Caco-2 (cell line): ENCODE measurements around the gene HP. TPM values are rescaled to one million over a fixed set of nuclear protein-coding genes. Genes with fewer than 3 reads are reported as not detected.

Source experiments
- BruUV-seq: library from RNA; stranded (reverse); fragments of 400-500 nt; replicated peaks from 2 replicates; lab custom pipeline; 2021; lab: Mats Ljungman, UMichigan
- CTCF ChIA-PET: fragments of 300-600 bp; sonication (Branson Sonifier 250); formaldehyde crosslinking; loops from one replicate; lab custom pipeline; 2022; ENCODE audit warnings: antibody characterized with exemption; lab: Charles Lee
- POLR2A ChIA-PET: fragments of 300-600 bp; sonication (Branson Sonifier 250); formaldehyde crosslinking; loops from one replicate; lab custom pipeline; 2022; ENCODE audit warnings: antibody characterized with exemption; lab: Charles Lee
- DNase-seq, 2 experiments: peaks; one replicate each; pipeline versions ENCODE4 v3.0.0 to v3.0.0-alpha.2; 2020 to 2022
- H3K27me3 ChIP-seq: replicated peaks from 2 replicates; pipeline ENCODE4 v1.6.0; 2011; ENCODE audit warnings: low read length; ENCODE audit not compliant: control insufficient read depth, insufficient read depth
- H3K36me3 ChIP-seq: 2 replicates; pipeline ENCODE4 v1.5.1; 2011; ENCODE audit warnings: low read length; ENCODE audit not compliant: control insufficient read depth, insufficient read depth
- H3K4me1 ChIP-seq: fragments of 250-450 bp; sonication (Bioruptor Pico); 2 replicates; pipeline ENCODE4 v1.5.1; 2020; ENCODE audit warnings: mild to moderate bottlenecking
- H3K4me3 ChIP-seq: 2 replicates; pipeline ENCODE4 v1.5.1; 2011; ENCODE audit warnings: low read depth, mild to moderate bottlenecking, control low read depth, low read length
- H3K9me3 ChIP-seq: fragments of 250-450 bp; sonication (Bioruptor Pico); 2 replicates; pipeline ENCODE4 v1.5.1; 2020; ENCODE audit warnings: mild to moderate bottlenecking, moderate library complexity
- H3K27ac Mint-ChIP-seq: one replicate; pipeline ENCODE4 v1.8.0; 2022; ENCODE audit warnings: mixed read lengths; ENCODE audit not compliant: unreplicated experiment
- H3K27me3 Mint-ChIP-seq: one replicate; pipeline ENCODE4 v1.8.0; 2022; ENCODE audit warnings: mixed read lengths; ENCODE audit not compliant: insufficient read depth, unreplicated experiment
- H3K36me3 Mint-ChIP-seq: one replicate; pipeline ENCODE4 v1.8.0; 2022; ENCODE audit warnings: mild to moderate bottlenecking, mixed read lengths; ENCODE audit not compliant: insufficient read depth, unreplicated experiment
- H3K4me1 Mint-ChIP-seq: one replicate; pipeline ENCODE4 v1.8.0; 2022; ENCODE audit warnings: low read depth, mixed read lengths; ENCODE audit not compliant: unreplicated experiment
- H3K4me3 Mint-ChIP-seq: one replicate; pipeline ENCODE4 v1.8.0; 2022; ENCODE audit warnings: mild to moderate bottlenecking, moderate library complexity, mixed read lengths; ENCODE audit not compliant: unreplicated experiment
- H3K9me3 Mint-ChIP-seq: one replicate; pipeline ENCODE4 v1.8.0; 2022; ENCODE audit warnings: mixed read lengths; ENCODE audit not compliant: unreplicated experiment
- intact Hi-C: fragments of 100-400 bp; cut with micrococcal nuclease; formaldehyde crosslinking; loops from one replicate; pipeline ENCODE4 v1.10.0; 2022; ENCODE audit not compliant: unreplicated experiment
- total RNA-seq: library from RNA; stranded (reverse); gene quantifications from 2 replicates; pipeline ENCODE4 v1.2.3, GENCODE V29; 2022
- TF ChIP-seq, protein P1 (sequence below), 2 experiments: fragments of 200-600 bp in 1 of 2; IDR thresholded peaks; 1 replicate in 1 of 2; 2 replicates in 1 of 2; pipeline versions ENCODE4 v1.5.1 to v1.8.0; 2011 to 2022; ENCODE audit warnings: antibody characterized with exemption in 1 of 2, control low read depth in 1 of 2, inconsistent platforms in 1 of 2, low read depth in 1 of 2, low read length in 1 of 2, mild to moderate bottlenecking in 1 of 2, moderate library complexity in 1 of 2; ENCODE audit not compliant: insufficient read depth in 1 of 2, severe bottlenecking in 1 of 2, unreplicated experiment in 1 of 2

HP gene
- total RNA-seq, 1 experiment from 2014 or later, result 0.61 TPM

DNA sequence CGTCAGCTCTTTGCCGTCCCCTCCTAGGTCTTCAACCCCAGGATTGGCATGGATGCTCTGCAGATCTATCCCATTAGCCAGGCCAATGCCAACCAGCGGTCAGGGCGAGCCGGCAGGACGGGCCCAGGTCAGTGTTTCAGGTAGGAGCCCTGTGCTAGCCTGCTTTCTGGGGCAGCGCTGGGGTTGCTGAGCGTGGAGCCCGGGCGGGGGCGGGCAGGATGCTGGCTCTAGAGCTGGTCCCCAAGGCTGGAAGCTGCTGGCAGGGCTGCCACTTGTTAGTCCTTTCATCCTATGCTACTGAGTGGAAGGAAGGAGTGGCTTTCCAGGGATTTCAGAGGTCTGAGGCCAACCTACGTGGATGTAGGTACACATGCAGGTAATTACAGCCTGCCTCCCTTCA is 51.7 kb downstream of the HP start:
- ChIA-PET CTCF (no interaction called here), POLR2A (no interaction called here)
- Mint-ChIP-seq H3K4me3 (no peak overlapping the region), H3K9me3 (no peaks in the 10 kb centered on the region), H3K27ac (no peak overlapping the region), H3K4me1 (no peaks in the 10 kb centered on the region), H3K36me3 (peaks cover 77% of the 10 kb centered on the region), H3K27me3 (no peaks in the 10 kb centered on the region)
- no peak overlapping the region for H3K4me3 ChIP-seq
- no peaks in the 10 kb centered on the region for H3K9me3 ChIP-seq
- intact Hi-C loops, result no loop called here
- H3K27me3 ChIP-seq, result no peaks in the 10 kb centered on the region
- BruUV-seq, result no TSS peak
- H3K36me3 ChIP-seq, result peaks cover 17% of the 10 kb centered on the region
- no peak for DNase-seq
- TF ChIP-seq, protein P1, sequence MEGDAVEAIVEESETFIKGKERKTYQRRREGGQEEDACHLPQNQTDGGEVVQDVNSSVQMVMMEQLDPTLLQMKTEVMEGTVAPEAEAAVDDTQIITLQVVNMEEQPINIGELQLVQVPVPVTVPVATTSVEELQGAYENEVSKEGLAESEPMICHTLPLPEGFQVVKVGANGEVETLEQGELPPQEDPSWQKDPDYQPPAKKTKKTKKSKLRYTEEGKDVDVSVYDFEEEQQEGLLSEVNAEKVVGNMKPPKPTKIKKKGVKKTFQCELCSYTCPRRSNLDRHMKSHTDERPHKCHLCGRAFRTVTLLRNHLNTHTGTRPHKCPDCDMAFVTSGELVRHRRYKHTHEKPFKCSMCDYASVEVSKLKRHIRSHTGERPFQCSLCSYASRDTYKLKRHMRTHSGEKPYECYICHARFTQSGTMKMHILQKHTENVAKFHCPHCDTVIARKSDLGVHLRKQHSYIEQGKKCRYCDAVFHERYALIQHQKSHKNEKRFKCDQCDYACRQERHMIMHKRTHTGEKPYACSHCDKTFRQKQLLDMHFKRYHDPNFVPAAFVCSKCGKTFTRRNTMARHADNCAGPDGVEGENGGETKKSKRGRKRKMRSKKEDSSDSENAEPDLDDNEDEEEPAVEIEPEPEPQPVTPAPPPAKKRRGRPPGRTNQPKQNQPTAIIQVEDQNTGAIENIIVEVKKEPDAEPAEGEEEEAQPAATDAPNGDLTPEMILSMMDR (IDR thresholded peaks at IDR 0.05; ENCODE audit: insufficient read depth in 1 of 2, low read depth in 1 of 2, low read length in 1 of 2, severe bottlenecking in 1 of 2, unreplicated experiment in 1 of 2), result no peak
- H3K4me1 ChIP-seq, result no peaks in the 10 kb centered on the region

DNA sequence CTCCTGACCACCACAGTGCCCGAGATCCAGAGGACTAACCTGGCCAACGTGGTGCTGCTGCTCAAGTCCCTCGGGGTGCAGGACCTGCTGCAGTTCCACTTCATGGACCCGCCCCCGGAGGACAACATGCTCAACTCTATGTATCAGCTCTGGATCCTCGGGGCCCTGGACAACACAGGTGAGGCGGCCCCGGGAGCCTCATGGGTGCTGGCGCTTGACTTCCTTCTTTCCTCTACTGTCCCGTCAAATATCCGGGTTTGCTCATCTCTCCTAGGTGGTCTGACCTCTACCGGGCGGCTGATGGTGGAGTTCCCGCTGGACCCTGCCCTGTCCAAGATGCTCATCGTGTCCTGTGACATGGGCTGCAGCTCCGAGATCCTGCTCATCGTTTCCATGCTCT is 53.1 kb downstream of the HP start:
- peaks cover 76% of the 10 kb centered on the region for H3K36me3 Mint-ChIP-seq
- ChIA-PET CTCF (no interaction called here), POLR2A (no interaction called here)
- Histone ChIP-seq H3K4me1 (no peaks in the 10 kb centered on the region), H3K4me3 (no peak overlapping the region), H3K27me3 (no peaks in the 10 kb centered on the region), H3K9me3 (no peaks in the 10 kb centered on the region), H3K36me3 (peaks cover 16% of the 10 kb centered on the region)
- no TSS peak for BruUV-seq
- no peak overlapping the region for H3K27ac Mint-ChIP-seq
- no peaks in the 10 kb centered on the region for H3K9me3 Mint-ChIP-seq
- intact Hi-C loops, result no loop called here
- no peaks in the 10 kb centered on the region for H3K4me1 Mint-ChIP-seq
- no peak for DNase-seq
- no peak overlapping the region for H3K4me3 Mint-ChIP-seq
- no peaks in the 10 kb centered on the region for H3K27me3 Mint-ChIP-seq
- TF ChIP-seq, protein P1 (IDR thresholded peaks at IDR 0.05; ENCODE audit: insufficient read depth in 1 of 2, low read depth in 1 of 2, low read length in 1 of 2, severe bottlenecking in 1 of 2, unreplicated experiment in 1 of 2), result no peak

GRCh38 chr16:72108353-72109102 is 54.2 kb downstream of the HP start:
- Mint-ChIP-seq H3K36me3 (peaks cover 74% of the 10 kb centered on the region), H3K4me1 (no peaks in the 10 kb centered on the region), H3K27ac (no peak overlapping the region), H3K4me3 (no peak overlapping the region), H3K27me3 (no peaks in the 10 kb centered on the region), H3K9me3 (no peaks in the 10 kb centered on the region)
- Histone ChIP-seq H3K36me3 (peaks cover 13% of the 10 kb centered on the region), H3K27me3 (no peaks in the 10 kb centered on the region), H3K4me1 (no peaks in the 10 kb centered on the region), H3K4me3 (no peak overlapping the region), H3K9me3 (no peaks in the 10 kb centered on the region)
- intact Hi-C loops, result no loop called here
- CTCF ChIA-PET, result no interaction called here
- no peak for DNase-seq
- no TSS peak for BruUV-seq
- TF ChIP-seq, protein P1 (IDR thresholded peaks at IDR 0.05; ENCODE audit: insufficient read depth in 1 of 2, low read depth in 1 of 2, low read length in 1 of 2, severe bottlenecking in 1 of 2, unreplicated experiment in 1 of 2), result no peak
- POLR2A ChIA-PET, result no interaction called here
